Activated CD4-positive, alpha-beta T cell treated with anti-CD3 and anti-CD28 coated beads, Interleukin-2, amount 10 ng/mL, durations not matched to agents 7 days and 5 days (primary cell): ENCODE data around the gene BCL11A. TPM values are rescaled to one million over a fixed set of nuclear protein-coding genes. Genes with fewer than 3 reads are reported as not detected.

Source experiments
- CTCF ChIA-PET: fragments of 350-600 bp; sonication (Branson Sonifier 250); formaldehyde crosslinking; loops from one replicate; lab custom pipeline; 2021; ENCODE audit warnings: antibody characterized with exemption; lab: Charles Lee
- POLR2A ChIA-PET: fragments of 350-600 bp; sonication (Branson Sonifier 250); formaldehyde crosslinking; loops from one replicate; lab custom pipeline; 2021; ENCODE audit warnings: antibody characterized with exemption; lab: Charles Lee
- DNase-seq: peaks from one replicate; pipeline ENCODE4 v3.0.0-alpha.2; 2020
- H3K27ac Mint-ChIP-seq: one replicate; pipeline ENCODE4 v1.8.0; 2021; ENCODE audit warnings: mild to moderate bottlenecking, moderate library complexity, mixed read lengths
- H3K27me3 Mint-ChIP-seq: one replicate; pipeline ENCODE4 v1.8.0; 2021; ENCODE audit warnings: mixed read lengths
- H3K36me3 Mint-ChIP-seq: one replicate; pipeline ENCODE4 v1.8.0; 2021; ENCODE audit warnings: low read depth, mixed read lengths
- H3K4me1 Mint-ChIP-seq: one replicate; pipeline ENCODE4 v1.8.0; 2021; ENCODE audit warnings: mixed read lengths
- H3K4me3 Mint-ChIP-seq: one replicate; pipeline ENCODE4 v1.8.0; 2021; ENCODE audit warnings: mild to moderate bottlenecking, moderate library complexity, mixed read lengths
- H3K9me3 Mint-ChIP-seq: one replicate; pipeline ENCODE4 v1.8.0; 2021; ENCODE audit warnings: mixed read lengths
- total RNA-seq, 2 experiments: library from RNA; stranded (reverse); gene quantifications; one replicate each; pipeline ENCODE4 v1.2.3, GENCODE V29; 2021

Gene BCL11A
- total RNA-seq, 2 experiments from 2014 or later = 0.04 to 0.30 TPM

DNA sequence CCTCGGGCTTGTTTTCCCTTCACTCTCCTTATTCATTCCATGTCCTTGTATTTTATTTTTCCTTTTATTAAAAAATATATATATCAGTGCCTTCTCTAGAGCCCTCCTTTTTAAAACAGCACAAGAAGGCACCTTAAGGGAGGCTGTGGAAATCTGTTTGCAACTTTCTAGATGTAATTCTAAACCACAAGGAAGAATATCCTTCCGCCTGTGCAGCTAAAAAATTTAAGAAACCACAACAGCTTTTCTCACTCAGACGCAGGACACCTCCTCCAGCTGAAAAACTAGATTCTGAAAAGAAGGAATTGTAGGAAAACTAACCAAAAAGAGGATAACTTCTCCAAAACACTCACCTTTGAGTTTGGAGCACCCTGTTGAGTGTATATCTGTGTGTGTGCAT, 142.2 kb downstream of the BCL11A start:
- H3K27ac Mint-ChIP-seq = no peak overlapping the region
- ChIA-PET CTCF (no interaction called here), POLR2A (no interaction called here)
- peaks cover 9% of the 10 kb centered on the region for H3K4me1 Mint-ChIP-seq
- H3K27me3 Mint-ChIP-seq = peaks cover 18% of the 10 kb centered on the region
- H3K4me3 Mint-ChIP-seq = no peak overlapping the region
- DNase-seq = no peak
- H3K9me3 Mint-ChIP-seq = no peaks in the 10 kb centered on the region
- no peaks in the 10 kb centered on the region for H3K36me3 Mint-ChIP-seq

DNA sequence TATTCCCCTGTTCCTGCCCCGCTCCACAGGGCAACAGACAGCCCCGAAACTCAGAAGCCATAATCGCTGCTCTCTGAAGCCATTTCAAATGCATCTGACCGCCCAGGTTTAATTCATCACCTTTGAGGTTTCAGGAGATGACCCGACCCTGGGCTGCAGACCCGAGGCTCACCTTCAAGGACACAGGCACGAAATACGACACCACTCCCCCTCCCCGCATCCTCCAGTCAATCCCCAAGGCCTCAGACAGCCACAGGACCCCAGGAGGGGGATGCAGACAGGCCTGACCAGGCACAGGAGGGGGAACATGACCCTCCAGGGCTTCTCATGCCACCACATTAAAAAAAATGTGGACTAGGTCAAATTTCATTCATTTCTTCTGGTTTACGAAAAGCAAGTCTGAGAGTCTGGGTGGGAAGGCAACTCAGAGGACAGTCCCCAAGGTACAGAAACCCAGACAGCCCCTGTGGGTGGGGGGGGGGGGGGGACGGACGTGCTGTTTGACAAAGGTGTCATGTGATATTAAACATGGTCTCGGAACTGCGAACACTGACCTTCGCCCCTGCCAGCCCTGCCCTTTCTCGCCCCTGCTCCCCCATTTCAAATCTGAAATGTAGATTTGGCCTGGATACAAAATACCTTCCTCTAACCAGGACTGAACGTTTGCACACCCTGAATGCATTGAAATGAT, 142.9 kb downstream of the BCL11A start:
- Mint-ChIP-seq H3K27ac (no peak overlapping the region), H3K27me3 (peaks cover 16% of the 10 kb centered on the region), H3K4me3 (no peak overlapping the region), H3K9me3 (no peaks in the 10 kb centered on the region), H3K4me1 (peaks cover 9% of the 10 kb centered on the region), H3K36me3 (no peaks in the 10 kb centered on the region)
- CTCF ChIA-PET = no interaction called here
- DNase-seq = no peak
- POLR2A ChIA-PET = no interaction called here

DNA sequence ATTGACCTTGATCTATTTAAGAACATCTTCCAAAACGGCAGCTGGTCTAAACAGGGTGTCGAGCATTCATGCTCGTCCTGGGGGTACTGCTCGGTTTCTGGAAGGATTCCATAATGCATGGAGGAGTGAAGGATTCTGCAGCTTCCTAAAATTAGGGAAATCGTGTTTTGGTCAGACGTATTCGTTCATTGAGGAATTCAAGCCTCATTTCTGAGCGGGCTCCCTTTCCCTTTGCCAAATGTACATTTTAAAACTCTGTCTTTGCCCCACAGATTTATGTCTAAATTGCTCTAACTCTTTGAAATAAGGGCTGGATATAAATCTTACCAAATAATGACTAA, 144.0 kb downstream of the BCL11A start:
- POLR2A ChIA-PET = no interaction called here
- peaks cover 9% of the 10 kb centered on the region for H3K4me1 Mint-ChIP-seq

DNA sequence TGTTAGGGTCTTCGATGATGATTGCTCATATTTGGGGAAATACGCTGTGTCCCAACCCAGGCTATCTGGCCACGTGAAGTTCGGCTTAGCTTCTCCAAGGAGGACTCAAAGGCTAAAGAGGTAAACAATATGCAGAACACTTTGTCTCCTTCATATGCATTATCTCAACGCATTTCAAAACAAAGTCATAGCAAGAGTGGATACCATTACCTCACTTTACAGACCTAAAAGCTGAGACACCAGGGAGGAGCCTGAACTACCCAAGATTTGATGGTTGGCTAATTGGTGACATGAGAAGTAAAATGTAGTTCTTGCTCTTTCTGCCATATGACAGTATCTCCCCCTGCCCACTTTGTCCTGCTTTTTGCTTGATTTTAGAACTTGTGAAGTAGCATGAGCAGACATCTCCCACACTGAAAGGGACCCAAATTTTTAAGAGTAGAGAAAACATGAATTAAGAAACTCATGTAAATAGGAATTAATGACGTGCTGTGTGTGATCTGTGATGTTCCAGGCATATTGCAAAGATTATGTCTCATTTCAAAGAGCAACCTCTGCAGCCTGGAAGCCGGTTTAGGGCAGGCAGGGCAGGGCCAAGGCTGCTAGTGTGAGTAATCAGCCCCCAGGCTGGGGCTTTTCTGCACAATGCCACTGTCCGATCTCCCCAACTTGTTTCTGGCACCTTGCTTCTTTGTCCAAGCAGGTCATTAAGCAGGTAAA, 144.5 kb downstream of the BCL11A start:
- POLR2A ChIA-PET = no interaction called here
- Mint-ChIP-seq H3K4me1 (peaks cover 9% of the 10 kb centered on the region), H3K36me3 (no peaks in the 10 kb centered on the region), H3K27ac (no peak overlapping the region), H3K4me3 (no peak overlapping the region), H3K27me3 (peaks cover 14% of the 10 kb centered on the region), H3K9me3 (no peaks in the 10 kb centered on the region)
- DNase-seq = no peak
- CTCF ChIA-PET = no interaction called here

More for the DNA sequence above, 144.0 kb downstream of the BCL11A start:
- H3K36me3 Mint-ChIP-seq = no peaks in the 10 kb centered on the region
- H3K9me3 Mint-ChIP-seq = no peaks in the 10 kb centered on the region
- H3K4me3 Mint-ChIP-seq = no peak overlapping the region
- H3K27me3 Mint-ChIP-seq = peaks cover 16% of the 10 kb centered on the region
- DNase-seq = no peak
- CTCF ChIA-PET = no interaction called here
- H3K27ac Mint-ChIP-seq = no peak overlapping the region

DNA sequence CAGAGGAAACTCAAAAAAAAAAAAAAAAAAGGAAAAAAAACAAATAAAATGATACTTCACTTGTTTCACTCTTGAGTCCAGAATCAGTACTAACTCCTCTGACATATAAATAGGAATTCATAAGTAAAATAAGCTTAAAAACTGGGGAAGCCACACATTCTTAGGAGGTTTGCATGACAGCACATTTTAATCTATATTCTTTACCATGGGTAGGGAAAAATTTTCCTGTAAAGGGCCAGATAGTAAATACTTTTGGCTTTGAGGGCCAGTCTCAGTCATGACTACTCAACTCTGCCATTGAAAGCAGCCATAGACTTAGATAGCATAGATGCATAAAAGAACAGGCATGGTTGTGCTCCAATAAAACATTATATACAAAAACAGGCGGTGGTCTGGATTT, 145.2 kb downstream of the BCL11A start:
- CTCF ChIA-PET = no interaction called here
- Mint-ChIP-seq H3K4me1 (peaks cover 9% of the 10 kb centered on the region), H3K27me3 (peaks cover 14% of the 10 kb centered on the region), H3K4me3 (no peak overlapping the region), H3K27ac (no peak overlapping the region), H3K36me3 (no peaks in the 10 kb centered on the region), H3K9me3 (no peaks in the 10 kb centered on the region)
- POLR2A ChIA-PET = no interaction called here
- DNase-seq = no peak

DNA sequence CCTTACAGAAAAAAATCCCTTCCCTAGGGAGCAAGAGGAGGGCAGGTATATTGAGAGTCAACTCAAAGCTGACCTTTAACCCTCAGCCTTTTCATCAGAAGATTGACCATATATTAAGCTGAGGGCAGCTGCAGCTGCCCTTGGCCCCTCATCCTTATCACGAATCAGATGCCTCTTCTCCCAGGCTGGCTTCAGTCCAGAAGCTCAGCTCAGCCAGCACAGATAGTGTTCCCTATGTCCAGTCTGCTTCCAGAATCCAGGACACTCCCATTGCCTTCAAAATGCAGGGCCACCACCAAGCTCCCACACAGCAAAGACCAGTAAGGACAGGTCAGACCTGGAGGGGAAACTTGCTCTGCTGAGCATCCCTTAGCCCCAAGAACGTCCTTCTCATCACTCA, 146.1 kb downstream of the BCL11A start:
- CTCF ChIA-PET = no interaction called here
- Mint-ChIP-seq H3K36me3 (no peaks in the 10 kb centered on the region), H3K4me3 (no peak overlapping the region), H3K27me3 (peaks cover 12% of the 10 kb centered on the region), H3K27ac (no peak overlapping the region), H3K9me3 (no peaks in the 10 kb centered on the region), H3K4me1 (peaks cover 9% of the 10 kb centered on the region)
- no peak for DNase-seq
- POLR2A ChIA-PET = no interaction called here

DNA sequence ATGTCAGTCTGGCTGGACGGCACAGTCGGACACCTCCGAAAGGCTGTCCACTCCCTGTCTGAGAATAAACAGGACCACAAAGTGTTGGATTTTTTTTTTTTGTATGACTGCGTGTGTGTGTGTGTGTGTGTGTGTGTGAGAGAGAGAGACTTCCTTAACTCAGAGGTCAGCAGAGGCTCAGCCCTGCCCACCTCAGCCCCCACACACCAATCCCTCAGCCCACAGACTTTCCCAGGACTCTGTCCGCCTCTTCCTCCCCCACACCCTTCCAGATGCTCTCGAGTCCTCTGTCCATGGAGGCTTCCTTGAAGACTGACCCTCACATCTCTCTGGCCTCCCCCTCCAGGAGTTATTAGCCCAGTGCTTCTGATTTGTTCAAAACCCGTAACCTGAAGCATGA, 147.3 kb downstream of the BCL11A start:
- peaks cover 2% of the 10 kb centered on the region for H3K4me1 Mint-ChIP-seq
- H3K27me3 Mint-ChIP-seq = peaks cover 8% of the 10 kb centered on the region
- H3K9me3 Mint-ChIP-seq = no peaks in the 10 kb centered on the region
- H3K36me3 Mint-ChIP-seq = no peaks in the 10 kb centered on the region
- no peak for DNase-seq
- H3K27ac Mint-ChIP-seq = no peak overlapping the region
- H3K4me3 Mint-ChIP-seq = no peak overlapping the region
- POLR2A ChIA-PET = no interaction called here
- CTCF ChIA-PET = no interaction called here

DNA sequence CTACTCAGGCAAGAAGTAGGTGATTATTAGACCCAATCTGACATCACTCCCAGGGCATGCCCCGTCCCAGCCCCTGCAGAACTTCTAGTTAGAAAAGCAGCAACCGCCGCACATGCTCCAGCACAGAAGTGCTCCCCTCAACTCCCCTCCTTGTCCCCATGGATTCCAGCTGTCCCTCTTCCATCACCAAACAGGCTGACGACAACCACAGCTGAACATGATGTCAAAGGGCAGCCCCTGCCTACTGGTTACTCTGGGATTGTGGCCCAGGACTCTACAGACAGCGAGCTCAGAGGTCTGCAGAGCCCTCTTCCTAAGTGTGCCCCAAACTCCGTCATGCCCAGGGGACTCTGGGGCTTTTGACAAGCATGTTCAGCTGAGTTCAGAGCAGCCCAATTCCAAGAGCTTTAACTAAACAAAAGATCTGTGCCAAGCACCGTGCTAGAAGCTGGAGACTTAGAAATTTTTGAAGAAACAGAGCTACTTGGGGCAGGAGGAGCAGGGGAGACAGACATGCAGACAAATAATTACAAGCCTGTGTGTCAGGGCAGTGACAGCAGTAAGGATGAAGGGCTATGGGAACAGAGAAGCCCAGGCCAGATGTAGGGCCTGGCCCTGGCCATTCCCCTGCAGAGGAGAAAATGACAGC, 148.1 kb downstream of the BCL11A start:
- Mint-ChIP-seq H3K9me3 (no peaks in the 10 kb centered on the region), H3K4me1 (peaks cover 2% of the 10 kb centered on the region), H3K36me3 (no peaks in the 10 kb centered on the region), H3K27ac (no peak overlapping the region), H3K27me3 (peaks cover 8% of the 10 kb centered on the region), H3K4me3 (no peak overlapping the region)
- no peak for DNase-seq
- CTCF ChIA-PET = no interaction called here
- POLR2A ChIA-PET = no interaction called here

Other genes with a start within 250 kb of the BCL11A start
- 10 to 100 TPM; 20.7 to 22.1 TPM for gene PAPOLG, start 202.6 kb upstream of the BCL11A start, total RNA-seq